ENCODE results near the gene TASOR.

The TASOR gene

GRCh38 chr3:56681984-56682461, 1.0 kb downstream of the TASOR start:
- DNase-seq, result no peak

- DNase-seq, result no peak
These were observed 2.9 kb downstream of the TASOR start for GRCh38 chr3:56680054-56680580.

- DNase-seq, result no peak
These were observed 5.8 kb downstream of the TASOR start for GRCh38 chr3:56677286-56677685.

GRCh38 chr3:56673781-56674457, 9.1 kb downstream of the TASOR start:
- DNase-seq, result no peak

- DNase-seq, result no peak
These were observed 15.0 kb downstream of the TASOR start for GRCh38 chr3:56667973-56668579.

- no peak for DNase-seq
These were observed 18.2 kb downstream of the TASOR start for GRCh38 chr3:56664823-56665222.

- DNase-seq, result no peak
These were observed 27.4 kb downstream of the TASOR start for GRCh38 chr3:56655709-56656108.

GRCh38 chr3:56654460-56654859, 28.6 kb downstream of the TASOR start:
- no peak for DNase-seq

GRCh38 chr3:56645407-56645806, 37.7 kb downstream of the TASOR start:
- DNase-seq, result no peak

GRCh38 chr3:56633602-56634535, 49.2 kb downstream of the TASOR start:
- DNase-seq, result no peak
